Measurements from ENCODE around the gene CDH18.

GRCh38 chr5:19615661-19616060, 372.3 kb downstream of the CDH18 start:
- no peak for TF ChIP-seq CTCF (conservative IDR thresholded peaks at IDR 0.05 in 1 of 2, IDR thresholded peaks at IDR 0.05 in 1 of 2; ENCODE audit: low read depth in 1 of 2, low read length in 2 of 2)
- TF ChIP-seq EZH2 (IDR thresholded peaks at IDR 0.05; ENCODE audit: low read length, missing control alignments), result no peak

Measured in fibroblast of lung (primary cell).